Gastroesophageal sphincter (tissue), 3 donors: ENCODE data around the gene C20orf144.

Source experiments
- CTCF ChIP-seq, 4 experiments: fragments of 200-600 bp in 2 of 4; fragments of 450-650 bp in 2 of 4; sonication (generic) in 1 of 4; IDR thresholded peaks; one replicate each; pipeline ENCODE4 v1.5.1; 2017 to 2019; ENCODE audit warnings: antibody characterized with exemption in 4 of 4, mild to moderate bottlenecking in 2 of 4, moderate library complexity in 2 of 4
- EP300 ChIP-seq: sonication (generic); formaldehyde crosslinking; IDR thresholded peaks from one replicate; pipeline ENCODE4 v1.6.1; 2017; ENCODE audit warnings: antibody characterized with exemption, mild to moderate bottlenecking
- POLR2A ChIP-seq, 2 donors: fragments of 450-650 bp; IDR thresholded peaks; one replicate each; pipeline ENCODE4 v1.6.1; 2017; ENCODE audit warnings: antibody characterized with exemption in 2 of 2, mild to moderate bottlenecking in 2 of 2, moderate library complexity in 1 of 2
- POLR2AphosphoS5 ChIP-seq: sonication (generic); formaldehyde crosslinking; IDR thresholded peaks from one replicate; pipeline ENCODE4 v1.6.1; 2017; ENCODE audit warnings: antibody characterized with exemption

- no peak for TF ChIP-seq POLR2AphosphoS5
- no peak for TF ChIP-seq CTCF (IDR thresholded peaks at IDR 0.05)
- no peak for TF ChIP-seq POLR2A (IDR thresholded peaks at IDR 0.05)
- no peak for TF ChIP-seq EP300
Observed at GRCh38 chr20:33710681-33711445, 48.7 kb downstream of the C20orf144 start.
